Superior temporal gyrus (tissue), 1 donor: ENCODE data around the gene FAM13A.
"Not testable (repeated sequence)": the region's sequence is repeated elsewhere in the genome, so short reads cannot be mapped to it uniquely, and the experiment has no call there.

Experiments used
- DNase-seq: peaks from one replicate; pipeline ENCODE4 v3.0.0-alpha.2; 2016; ENCODE audit errors: extremely low spot score

Gene FAM13A

DNA sequence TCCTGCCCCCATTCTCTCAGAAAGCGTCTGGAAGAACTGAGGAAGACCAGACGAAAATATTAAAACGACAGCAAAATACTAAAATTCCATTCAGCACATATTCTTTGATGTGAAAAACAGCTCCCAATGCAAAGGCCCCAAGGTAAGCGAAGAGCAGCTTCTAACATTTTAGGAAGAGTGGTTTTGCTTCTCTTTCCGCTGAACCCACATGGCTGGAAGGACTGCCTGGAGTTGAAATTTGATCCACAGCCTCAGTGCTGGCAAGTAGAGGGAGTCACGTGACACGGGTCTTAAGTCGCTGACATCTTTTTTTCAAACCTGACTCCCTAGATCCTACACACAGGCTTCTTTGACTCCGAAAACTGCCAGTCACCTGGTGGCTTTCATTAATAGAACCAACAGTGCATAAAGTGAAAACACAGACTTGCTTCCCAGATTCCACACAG, at the start of gene FAM13A:
Gene FAM13A, minus strand, starts transcription at position 233 of the 446 bp plus-strand sequence. Its CDS starts 221 bp downstream, at position 12.
- peak; percentile 76 for DNase-seq

DNA sequence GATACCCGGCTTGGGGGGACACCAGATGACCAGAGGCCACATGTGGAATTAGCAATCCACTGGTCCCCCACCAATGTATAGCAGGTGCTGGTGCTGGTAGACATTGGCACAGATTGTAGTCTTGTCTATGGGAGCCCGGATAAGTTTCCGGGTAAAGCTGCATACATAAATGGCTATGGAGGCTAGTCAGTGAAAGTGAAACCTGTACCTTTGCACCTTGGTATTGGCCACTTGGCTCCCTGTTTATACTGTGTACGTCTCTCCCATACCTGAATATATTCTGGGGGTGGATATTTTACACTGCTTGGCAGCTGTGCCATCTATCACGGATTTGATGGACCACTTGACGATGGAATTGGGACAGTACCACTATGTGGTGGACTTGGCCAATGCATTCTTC, 48.7 kb upstream of the FAM13A start:
- DNase-seq: no peak

DNA sequence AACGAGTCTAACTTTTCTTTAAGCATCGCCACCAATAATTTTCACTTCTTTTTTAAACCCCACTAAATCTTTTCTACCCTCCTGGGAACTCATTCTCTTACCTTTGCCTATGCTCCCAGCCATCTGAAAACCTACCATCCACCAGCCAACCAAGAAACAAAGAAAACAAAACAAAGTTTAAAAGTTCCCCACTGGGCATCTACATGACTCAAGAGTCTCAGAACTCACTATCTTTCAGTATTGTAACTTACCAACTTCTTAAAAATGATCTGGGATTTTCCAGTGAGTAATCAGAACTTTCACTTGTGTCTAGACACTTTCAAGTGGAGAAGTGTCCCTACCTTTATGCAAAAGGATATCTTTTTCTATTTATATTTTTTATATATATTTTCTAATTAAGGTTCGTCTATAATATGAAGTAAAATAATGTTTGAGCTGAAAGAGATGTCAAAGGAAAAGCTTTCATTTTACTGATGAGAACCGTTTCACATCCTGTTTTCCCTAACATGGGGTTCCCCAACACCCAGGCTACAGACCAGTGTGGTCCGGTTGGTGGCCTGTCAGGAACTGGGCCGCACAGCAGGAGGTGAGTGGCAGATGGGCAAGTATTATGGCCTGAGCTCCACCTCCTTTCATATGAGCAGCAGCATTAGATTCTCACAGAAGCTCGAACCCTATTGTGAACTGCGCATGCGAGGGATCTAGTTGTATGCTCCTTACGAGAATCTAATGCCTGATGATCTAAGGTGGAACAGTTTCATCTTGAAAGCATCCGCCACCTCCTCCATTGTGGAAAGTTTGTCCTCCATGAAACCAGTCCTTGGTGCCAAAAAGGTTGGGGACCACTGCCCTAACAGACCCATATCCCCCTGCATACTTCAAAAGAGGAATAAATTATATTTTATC, 44.5 kb upstream of the FAM13A start:
- no peak for DNase-seq

DNA sequence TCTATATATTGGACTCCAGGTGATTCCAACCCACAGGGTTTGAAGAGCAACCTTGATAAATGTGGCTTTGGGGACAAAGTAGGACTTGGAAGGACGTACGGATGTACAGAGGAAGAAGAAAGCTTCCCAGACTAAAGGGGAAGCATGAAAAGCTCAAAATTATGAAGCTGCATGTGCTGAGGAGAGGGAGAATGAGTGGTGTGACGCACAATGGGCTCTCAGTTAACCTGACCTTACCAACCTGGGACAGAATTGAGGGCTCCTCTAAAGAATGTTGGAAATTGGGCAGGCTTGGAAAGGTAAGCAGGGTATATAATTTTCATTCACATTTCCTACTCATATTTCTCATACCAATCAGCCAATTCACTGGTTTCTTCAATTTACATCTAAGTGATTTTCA, 43.9 kb upstream of the FAM13A start:
- no peak for DNase-seq

DNA sequence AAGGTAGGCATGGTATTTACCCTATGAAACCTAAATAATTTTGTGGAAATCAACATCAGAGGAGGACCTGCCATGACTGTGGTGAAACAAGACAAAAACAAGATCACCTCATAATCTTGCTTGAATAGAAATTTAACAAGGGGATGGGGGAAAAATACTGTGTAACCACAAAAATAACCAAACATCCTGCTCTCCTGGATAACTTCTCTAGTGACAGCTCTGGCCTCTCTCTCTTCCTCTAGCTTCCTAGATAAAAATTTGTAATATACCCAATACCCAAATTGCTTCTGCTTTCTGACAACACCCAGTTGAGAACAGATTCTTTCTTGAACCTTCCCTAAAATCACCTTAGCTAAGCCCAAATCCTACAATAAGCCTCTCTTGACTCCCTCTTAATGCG, 42.5 kb upstream of the FAM13A start:
- DNase-seq: no peak

DNA sequence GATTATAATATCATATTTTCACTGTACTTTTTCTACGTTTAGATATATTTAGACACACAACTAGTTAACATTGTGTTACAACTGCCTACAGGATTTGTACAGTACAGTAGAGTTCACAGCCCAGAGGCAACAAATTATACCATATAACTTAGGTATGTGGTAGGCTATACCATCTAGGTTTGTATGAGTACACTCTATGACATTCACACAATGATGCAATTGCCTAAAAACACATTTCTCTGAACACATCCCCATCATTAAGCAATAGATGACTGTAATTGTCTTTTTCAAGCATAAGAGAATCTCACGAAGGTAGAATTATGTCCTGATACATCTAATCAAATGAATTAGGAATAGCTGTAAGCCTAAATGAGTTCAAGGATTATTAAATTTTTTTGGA, 42.0 kb upstream of the FAM13A start:
- no peak for DNase-seq

DNA sequence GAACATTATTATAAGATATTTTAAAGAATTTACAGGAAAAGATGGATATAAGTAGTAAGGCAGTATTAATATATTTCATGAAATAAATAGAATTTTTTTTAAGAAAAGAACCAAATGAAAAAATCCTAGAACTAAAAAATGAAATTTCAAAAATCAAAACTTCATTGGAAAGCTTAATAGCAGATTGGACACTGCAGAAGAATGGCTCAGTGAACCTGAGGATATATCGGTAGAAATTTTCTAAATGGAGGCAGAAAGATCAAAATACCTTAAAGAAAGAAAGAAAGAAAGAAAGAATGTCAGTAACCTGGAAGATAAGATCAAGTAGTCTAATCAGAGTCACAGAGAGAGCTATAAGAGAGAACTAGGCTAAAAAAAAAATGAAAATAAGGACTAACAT, 21.3 kb upstream of the FAM13A start:
- DNase-seq: no peak

DNA sequence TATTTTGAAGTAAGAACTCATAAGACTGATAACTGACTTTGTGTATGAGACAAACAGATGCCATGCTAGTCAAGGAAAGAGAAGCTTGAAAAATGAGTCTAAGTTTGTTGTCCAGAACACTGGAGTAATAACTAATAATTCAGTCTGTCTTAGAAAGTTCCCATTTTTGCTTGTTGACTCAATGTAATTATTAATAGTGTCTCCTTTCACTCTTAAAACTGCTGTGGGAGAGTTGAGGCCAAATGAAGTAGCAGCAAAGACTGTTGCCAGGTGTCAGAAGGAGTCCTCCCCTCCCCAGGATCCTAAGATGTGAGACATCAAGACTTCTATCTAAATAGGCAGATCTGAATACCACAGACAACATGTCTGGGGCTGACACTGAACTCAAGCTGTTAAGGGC, 20.8 kb upstream of the FAM13A start:
- DNase-seq: no peak

DNA sequence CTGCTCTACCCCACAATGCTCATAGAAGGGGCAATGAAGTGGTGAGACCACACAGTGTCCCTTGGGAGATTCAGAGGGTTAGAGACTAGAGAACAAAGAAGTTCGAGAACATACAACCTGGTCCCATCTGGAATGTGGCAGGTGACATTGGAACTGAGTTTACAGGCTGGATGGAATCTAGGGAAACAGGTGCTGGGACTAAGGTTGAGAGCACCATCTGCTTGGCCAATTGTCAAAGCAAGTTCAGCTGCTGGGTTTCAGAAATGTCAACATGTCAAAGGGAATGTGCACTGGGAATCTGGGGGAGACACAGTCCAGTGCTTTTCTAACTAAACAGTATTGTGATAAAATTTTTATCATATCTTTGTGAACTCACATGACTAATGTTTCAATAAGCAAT, 15.9 kb upstream of the FAM13A start:
- no peak for DNase-seq

DNA sequence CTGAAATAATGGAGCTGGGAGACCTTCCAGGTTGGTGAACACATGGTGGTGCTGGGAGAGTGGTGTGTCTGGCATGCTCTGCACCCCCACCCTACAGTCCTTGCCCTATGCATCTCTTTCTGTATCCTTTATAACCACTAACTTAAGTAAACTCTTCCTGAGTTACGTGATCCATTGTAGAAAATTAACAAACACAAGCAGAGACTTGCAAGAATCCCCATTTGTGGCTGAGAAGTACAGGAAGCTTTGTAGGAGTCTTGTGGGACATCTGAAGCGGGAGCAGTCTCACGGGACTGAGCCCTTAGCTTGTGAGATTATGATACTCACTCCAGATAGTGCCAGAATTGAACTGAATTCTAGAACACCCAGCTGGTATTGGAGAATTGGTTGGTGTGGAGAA, 14.3 kb upstream of the FAM13A start:
- no peak for DNase-seq

DNA sequence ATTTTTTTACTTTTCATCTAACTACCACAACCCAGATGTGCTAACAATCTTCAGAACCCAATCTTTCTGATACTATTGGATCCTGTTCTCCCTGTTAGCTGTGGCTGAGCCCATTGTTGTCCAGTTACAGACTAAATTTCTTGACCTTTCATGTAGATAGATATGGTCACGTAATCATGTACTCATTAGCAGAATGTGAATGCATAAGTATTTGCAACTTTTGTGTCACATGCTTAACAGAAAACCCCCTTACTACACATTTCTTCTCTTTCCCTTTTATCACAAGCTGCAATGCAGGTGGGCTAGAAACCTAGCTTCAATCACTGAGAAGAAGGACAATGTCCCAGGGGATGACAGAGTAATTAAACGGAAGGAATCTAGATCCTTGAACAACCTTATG, 13.1 kb upstream of the FAM13A start:
- no peak for DNase-seq

DNA sequence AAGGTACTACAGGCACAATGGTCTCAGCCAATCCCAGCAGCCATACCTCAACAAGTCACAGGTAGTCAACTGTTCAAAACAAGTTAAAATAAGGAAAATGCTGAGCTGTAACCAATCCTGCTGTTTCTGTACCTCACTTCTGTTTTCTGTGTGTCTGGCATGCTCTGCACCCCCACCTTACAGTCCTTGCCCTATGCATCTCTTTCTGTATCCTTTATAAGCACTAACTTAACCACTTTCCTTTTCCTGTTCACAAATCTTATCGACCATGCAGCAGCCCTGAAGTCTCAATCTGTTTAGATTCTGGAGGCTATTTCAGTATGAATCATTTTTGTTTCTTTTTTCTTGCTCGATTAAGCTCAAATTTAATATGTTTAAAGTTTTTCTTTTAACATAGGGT, 12.5 kb upstream of the FAM13A start:
- no peak for DNase-seq

DNA sequence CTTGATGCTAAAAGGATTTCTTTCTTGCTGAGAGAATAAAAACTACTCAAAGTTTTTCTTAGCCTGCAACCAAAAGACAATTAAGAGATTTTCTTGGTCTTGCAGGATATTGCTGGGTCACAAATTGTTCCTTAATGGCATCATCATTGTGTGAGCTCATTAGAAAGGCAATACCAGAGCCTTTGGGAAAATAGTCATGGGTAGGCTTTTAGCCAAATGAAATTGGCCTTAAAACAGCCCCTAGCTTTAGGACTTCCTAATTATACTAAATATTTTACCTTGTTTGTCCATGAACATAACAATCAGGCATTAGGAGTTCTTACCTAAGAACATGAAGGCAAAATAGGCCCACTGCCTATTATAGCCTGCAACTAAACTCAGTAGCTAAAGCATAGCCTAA, 10.4 kb upstream of the FAM13A start:
- DNase-seq: no peak

DNA sequence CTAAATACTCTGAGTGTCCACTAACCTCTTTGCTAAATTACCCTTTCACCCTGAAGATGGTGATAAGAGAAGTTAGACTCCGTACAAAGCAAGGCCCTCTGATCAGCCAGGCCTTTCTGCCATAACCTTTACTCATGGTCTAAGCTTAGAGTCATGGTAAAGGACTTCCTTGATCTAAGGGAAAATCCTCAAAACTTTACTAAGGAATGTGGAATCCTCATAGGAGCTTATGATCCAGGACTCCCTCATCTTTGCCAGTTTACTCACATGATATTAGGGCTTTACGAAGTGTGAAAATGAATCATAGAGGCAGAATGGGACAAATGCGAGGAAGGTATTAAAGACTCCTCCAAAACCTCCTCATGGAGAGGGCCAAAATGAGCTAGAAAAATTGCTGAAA, 7.9 kb upstream of the FAM13A start:
- no peak for DNase-seq

DNA sequence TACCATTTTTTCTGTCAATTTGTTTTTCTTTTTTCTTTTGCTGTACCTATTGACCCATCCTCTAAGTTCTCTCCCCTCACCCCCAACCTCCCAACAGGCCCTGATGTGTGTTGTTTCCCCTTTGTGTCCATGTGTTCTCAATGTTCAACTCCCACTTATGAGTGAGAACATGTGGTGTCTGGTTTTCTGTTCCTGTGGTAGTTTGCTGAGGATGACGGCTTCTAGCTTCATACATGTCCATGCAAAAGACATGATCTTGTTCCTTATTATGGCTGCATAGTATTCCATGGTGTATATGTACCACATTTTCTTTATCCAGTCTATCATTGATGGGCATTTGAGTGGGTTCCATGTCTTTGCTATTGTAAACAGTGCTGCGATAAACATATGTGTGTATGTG, 859 bp upstream of the FAM13A start:
- not testable (repeated sequence) for DNase-seq

DNA sequence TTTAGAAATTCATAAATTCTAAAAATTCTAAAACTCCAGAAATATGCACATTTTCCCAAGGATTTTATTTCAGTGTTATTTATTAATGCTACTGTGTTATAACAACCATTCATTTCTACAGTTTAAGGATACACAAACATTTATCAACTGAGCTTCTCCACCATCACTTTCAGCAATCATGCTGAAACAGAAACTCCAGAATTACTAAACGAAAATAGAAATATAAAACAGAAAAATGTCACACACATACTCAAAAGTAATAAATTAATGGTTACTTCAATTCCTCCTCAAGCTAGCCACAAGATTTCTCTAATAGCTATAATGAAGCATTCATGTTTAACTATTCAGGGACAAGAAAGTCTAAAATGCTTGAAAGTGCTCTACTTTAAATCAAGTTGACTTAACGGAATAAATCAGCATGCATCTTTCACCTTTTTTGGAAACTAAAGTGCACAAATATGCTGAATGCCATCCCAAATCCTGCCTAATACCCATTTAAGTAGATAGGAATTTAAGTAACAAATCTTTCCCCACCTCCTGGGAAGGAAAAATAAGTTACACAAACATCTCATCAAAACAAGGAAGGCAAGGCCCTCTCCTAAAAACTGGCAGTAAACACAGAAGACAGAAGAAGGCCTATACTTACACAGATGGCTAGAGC, 563 bp downstream of the FAM13A start:
- DNase-seq: no peak

DNA sequence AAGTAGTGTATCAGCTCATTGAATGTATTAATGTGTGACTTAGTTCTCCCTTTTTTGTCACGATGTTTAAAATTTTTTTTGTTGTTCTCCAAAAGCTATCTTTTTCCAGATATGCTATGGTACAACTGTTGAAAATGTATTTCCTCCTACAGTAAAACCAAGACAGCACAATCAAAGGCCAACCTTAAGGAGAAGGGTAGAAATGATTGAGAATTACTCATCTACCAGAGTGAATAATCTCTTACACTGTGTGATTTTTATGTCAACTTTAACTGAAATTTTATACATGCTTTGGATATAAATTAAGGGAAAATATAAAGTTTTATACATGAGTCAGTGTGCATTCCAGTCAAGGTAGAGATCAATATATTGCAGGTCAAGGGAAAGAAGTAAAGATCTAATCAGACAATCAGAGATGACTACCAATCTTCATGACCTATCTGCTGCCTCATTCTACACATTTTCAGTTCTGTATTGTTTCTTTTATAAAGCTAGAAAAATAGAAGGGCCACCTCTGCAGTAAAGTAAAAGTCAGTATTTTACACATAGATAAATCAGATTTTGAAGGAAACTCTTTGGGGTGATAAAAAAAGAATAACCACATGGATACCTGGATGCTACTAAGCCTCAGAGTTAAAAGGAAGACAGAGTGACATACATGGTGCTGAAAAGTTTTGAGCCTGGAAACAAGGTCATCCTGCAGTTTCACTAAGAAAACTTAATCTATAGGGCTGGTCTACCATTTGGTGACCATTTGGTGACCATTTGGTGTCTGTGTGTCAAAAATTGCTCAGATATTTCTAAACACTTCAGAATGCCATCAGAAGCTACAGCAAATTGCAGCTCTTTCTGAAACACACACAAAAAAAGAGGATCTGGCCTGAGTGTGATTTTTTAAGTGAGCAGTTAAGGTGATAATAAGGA, 1.6 kb downstream of the FAM13A start:
- peak; percentile 20 for DNase-seq

DNA sequence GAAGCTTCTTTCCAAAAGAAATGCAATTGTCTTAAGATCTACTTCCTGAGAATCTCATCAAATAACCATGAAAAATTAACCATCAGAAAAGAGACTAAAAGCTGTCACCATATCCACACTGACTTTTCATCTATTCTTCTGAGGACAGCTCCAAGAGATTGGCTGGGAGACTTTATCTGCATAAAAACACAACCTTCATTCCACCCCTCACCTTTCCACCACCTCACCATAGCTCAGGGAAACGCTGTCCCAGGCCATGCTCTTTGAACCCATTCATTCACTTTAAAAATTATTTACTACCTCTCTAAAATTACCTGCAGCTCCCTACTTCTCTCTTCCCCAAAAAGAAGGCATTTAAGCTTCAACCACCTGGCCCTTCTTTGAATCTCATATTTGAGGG, 2.4 kb downstream of the FAM13A start:
- DNase-seq: no peak

DNA sequence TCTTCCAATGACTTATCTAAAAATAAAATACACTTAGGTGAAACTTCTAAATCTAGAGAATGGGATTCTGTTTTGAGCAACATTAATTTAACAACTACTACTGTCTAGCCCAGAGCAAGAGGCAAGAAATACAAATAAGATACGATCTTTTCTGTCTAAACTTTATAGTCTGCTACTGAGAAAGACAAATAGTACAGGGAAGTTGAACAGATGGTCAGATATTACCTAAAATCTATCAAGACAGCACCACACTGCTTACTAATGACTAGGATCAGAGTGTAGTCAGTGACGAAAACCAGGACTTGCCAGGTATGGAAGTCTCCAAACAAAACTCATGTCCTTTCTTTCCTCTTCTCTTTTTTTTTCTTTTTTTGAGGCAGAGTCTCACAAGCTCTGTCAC, 7.1 kb downstream of the FAM13A start:
- no peak for DNase-seq

DNA sequence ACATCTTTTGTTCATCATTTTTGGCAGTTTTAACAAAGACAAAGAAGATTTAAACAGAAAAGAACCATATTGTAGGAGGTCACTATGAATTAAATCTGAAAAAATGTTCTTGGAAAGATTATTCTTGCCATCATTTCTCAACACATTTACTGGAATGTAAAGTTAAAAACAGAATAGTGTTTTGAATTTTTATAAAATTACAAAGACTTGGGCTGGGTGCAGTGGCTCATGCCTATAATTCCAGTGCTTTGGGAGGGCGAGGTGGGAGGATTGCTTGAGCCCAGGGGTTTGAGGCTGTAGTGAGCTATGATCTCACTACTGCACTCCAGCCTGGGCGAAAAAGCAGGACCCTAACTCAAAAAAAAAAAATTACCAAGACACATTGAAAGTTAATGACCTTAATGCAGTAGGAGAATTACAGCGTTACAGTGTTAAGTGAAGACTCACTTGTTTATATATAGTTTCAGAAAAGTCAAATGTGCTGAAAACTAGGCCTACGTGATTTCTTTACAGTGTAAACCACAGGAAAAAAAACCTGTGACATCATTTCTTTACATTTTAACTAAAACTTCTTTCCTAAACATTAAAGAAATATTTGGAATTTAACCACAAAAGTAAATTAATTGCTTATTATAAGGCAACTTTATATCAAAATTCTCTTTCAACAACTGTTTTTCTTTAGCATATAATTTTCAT, 7.9 kb downstream of the FAM13A start:
- DNase-seq: no peak

DNA sequence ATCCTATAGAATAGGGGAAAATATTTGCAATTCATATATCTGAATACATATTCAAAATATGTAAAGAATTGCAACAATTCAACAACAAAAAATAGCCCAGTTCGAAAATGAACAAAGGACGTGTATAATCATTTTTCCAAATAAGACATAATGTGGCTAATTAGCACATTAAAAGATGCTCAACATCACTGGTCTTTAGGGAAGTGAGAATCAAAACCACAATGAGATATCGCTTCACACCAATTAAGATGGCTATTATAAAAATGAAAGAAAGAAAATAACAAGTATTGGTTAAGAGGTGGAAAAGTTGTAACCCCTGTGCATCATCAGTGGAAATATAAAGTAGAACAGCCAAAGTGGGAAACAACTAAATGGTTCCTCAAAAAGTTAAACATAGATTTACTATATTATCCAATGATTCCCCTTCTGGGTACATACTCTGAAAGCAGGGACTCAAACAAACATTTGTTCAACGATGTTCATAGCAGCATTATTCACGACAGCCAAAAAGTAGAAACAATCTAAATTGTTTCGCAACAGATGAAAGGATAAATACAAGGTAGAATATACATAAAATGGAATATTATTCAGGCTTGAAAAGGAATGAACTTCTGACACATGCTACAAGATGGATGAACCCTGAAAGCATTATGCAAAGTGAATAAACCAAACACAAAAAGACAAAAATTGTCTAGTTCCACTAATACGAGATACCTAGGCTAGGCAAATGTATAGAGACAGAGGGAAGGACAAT, 12.7 kb downstream of the FAM13A start:
- DNase-seq: no peak
